Bronchial epithelial cell (primary cell): ENCODE measurements around the gene FKBP15. TPM values are rescaled to one million over a fixed set of nuclear protein-coding genes. Genes with fewer than 3 reads are reported as not detected.

Experiments used
- DNase-seq: peaks from one replicate; pipeline ENCODE4 v3.0.0-alpha.2; 2010; ENCODE audit warnings: low read depth
- FAIRE-seq: peaks from 2 replicates; lab custom pipeline; 2011; peaks lifted over from hg19 to GRCh38; lab: Jason Lieb, UNC
- H3K27me3 ChIP-seq: 2 replicates; pipeline ENCODE4 v1.5.1; 2011; ENCODE audit warnings: low read length; ENCODE audit not compliant: control insufficient read depth, insufficient read depth
- H3K36me3 ChIP-seq: 2 replicates; pipeline ENCODE4 v1.5.1; 2011; ENCODE audit warnings: low read length; ENCODE audit not compliant: control insufficient read depth, insufficient read depth
- H3K4me3 ChIP-seq: 2 replicates; pipeline ENCODE4 v1.5.1; 2011; ENCODE audit warnings: mild to moderate bottlenecking, low read depth, low read length, control low read depth
- total RNA-seq: library from RNA; depleted of rRNA; stranded (reverse); fragments of >200 nt; gene quantifications from 2 replicates; pipeline ENCODE4 v1.2.1, GENCODE V29; 2014
- TF ChIP-seq, protein P1 (sequence below): IDR thresholded peaks from 2 replicates; pipeline ENCODE4 v1.5.1; 2011; ENCODE audit warnings: mild to moderate bottlenecking, moderate library complexity, low read length, control low read depth, inconsistent platforms; ENCODE audit not compliant: insufficient read depth, severe bottlenecking

FKBP15 gene
- total RNA-seq, 1 donor from 2014 or later: 11.1 TPM

DNA sequence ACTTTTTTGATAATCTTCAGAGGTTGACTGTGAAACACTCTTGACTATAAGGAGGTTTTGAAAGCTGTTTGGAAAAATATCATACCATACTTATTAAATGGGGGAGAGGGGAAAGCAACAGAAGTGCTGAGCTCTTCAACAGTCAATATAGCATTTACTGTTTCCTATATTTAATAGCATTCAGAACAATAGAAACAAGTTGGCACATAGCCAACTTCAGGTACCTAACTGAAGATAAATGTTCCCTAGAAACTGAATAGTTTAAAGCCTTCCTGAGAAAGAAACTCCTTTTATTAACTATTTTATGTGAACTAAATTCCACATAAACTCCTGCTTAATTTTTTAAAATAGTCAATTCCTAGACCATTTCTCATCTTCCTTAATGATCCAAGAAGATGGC lies 26.6 kb upstream of the FKBP15 start:
- Histone ChIP-seq H3K27me3 (no peaks in the 10 kb centered on the region), H3K4me3 (no peak overlapping the region), H3K36me3 (no peaks in the 10 kb centered on the region)
- DNase-seq (no peak), FAIRE-seq (no peak)
- TF ChIP-seq, protein P1, sequence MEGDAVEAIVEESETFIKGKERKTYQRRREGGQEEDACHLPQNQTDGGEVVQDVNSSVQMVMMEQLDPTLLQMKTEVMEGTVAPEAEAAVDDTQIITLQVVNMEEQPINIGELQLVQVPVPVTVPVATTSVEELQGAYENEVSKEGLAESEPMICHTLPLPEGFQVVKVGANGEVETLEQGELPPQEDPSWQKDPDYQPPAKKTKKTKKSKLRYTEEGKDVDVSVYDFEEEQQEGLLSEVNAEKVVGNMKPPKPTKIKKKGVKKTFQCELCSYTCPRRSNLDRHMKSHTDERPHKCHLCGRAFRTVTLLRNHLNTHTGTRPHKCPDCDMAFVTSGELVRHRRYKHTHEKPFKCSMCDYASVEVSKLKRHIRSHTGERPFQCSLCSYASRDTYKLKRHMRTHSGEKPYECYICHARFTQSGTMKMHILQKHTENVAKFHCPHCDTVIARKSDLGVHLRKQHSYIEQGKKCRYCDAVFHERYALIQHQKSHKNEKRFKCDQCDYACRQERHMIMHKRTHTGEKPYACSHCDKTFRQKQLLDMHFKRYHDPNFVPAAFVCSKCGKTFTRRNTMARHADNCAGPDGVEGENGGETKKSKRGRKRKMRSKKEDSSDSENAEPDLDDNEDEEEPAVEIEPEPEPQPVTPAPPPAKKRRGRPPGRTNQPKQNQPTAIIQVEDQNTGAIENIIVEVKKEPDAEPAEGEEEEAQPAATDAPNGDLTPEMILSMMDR: no peak

GRCh38 chr9:113246928-113247327 lies 25.9 kb upstream of the FKBP15 start:
- no peak overlapping the region for H3K4me3 ChIP-seq
- H3K36me3 ChIP-seq: no peaks in the 10 kb centered on the region
- no peaks in the 10 kb centered on the region for H3K27me3 ChIP-seq
- DNase-seq (no peak), FAIRE-seq (no peak)
- TF ChIP-seq, protein P1: no peak

- Histone ChIP-seq H3K27me3 (no peaks in the 10 kb centered on the region), H3K36me3 (no peaks in the 10 kb centered on the region), H3K4me3 (no peak overlapping the region)
- TF ChIP-seq, protein P1: no peak
- DNase-seq (no peak), FAIRE-seq (no peak)
Measured at GRCh38 chr9:113245894-113246293, 24.8 kb upstream of the FKBP15 start.

GRCh38 chr9:113244556-113244955 lies 23.5 kb upstream of the FKBP15 start:
- TF ChIP-seq, protein P1: no peak
- no peak overlapping the region for H3K4me3 ChIP-seq
- no peaks in the 10 kb centered on the region for H3K27me3 ChIP-seq
- H3K36me3 ChIP-seq: no peaks in the 10 kb centered on the region
- DNase-seq (no peak), FAIRE-seq (no peak)

- Histone ChIP-seq H3K4me3 (no peak overlapping the region), H3K36me3 (no peaks in the 10 kb centered on the region), H3K27me3 (no peaks in the 10 kb centered on the region)
- DNase-seq: no peak
- FAIRE-seq: no peak
- TF ChIP-seq, protein P1: no peak
Measured at GRCh38 chr9:113241161-113241560, 20.1 kb upstream of the FKBP15 start.

DNA sequence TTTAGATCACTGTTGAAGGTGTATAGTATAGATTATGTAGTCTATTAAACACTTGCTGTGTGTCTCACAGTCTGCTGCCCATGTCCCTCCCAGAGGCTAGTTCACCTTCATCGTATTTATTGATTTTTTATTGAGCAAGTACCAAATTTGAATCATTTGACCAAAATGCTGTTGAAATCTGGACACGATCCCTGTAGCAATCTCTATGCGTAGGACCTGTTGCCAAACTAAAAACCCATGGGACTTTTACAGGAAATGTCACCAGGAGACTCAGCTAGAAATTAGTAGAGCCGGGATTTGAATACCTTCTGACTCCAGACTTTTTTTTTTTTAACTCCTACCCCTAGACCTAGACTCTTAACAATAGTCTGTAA lies 17.8 kb upstream of the FKBP15 start:
- TF ChIP-seq, protein P1: no peak

More for the DNA sequence above, 17.8 kb upstream of the FKBP15 start:
- no peak for DNase-seq
- Histone ChIP-seq H3K4me3 (no peak overlapping the region), H3K27me3 (no peaks in the 10 kb centered on the region), H3K36me3 (no peaks in the 10 kb centered on the region)
- FAIRE-seq: no peak
